Measurements from ENCODE around the gene MTCL1. TPM values are rescaled to one million over a fixed set of nuclear protein-coding genes. Genes with fewer than 3 reads are reported as not detected.

Gene MTCL1
- total RNA-seq, 1 donor from 2014 or later: 50.5 TPM

DNA sequence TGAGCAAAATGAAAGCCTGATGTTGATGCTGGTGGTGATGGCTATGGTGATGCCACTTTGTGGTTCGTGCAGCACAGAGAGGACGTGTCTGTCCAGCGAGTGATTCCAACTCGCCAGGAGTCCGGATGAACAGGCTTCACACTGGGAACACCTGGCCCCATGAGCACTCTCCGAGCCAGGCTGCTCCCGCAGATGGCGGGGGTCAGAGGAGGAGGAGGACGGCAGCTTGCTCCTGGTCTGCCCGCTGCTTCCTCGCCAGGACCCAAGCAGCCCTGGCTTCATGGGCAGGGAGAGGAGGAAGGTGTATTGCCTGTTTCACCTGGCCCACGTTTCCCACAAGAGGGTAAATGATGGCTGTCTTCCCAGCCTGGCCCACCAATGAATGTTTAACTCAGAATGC, 121.6 kb downstream of the MTCL1 start:
- DNase-seq (ENCODE audit: low read depth): no peak
- no peak overlapping the region for H3K4me3 ChIP-seq (ENCODE audit: low read depth, low read length)
- no peak for TF ChIP-seq CTCF (IDR thresholded peaks at IDR 0.05; ENCODE audit: insufficient read depth, low read length, poor library complexity, severe bottlenecking)
- no peaks in the 10 kb centered on the region for H3K27me3 ChIP-seq (ENCODE audit: control insufficient read depth, insufficient read depth, low read length)
- H3K36me3 ChIP-seq (ENCODE audit: control insufficient read depth, insufficient read depth, low read length): peaks cover 6% of the 10 kb centered on the region

DNA sequence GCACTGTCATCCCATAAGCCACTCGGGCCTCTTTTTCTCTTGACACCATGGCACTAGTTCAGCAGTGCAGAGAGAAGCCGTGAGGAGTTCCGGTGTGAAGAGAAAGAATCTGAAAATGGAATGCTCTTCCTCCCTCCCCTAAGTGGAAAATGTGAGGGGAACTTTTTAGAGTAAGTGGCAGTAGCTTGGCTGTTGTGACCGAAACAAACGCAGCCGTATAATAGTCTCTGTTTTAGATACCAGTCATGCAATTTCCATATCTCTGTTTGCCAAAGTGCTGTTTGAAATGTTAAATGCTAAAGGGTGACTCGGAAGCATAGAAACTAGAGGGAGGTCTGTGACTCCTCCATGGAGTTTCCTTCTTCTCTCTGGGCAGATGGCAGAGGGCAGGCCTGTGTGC, 122.9 kb downstream of the MTCL1 start:
- H3K4me3 ChIP-seq (ENCODE audit: low read depth, low read length): no peak overlapping the region
- no peaks in the 10 kb centered on the region for H3K27me3 ChIP-seq (ENCODE audit: control insufficient read depth, insufficient read depth, low read length)
- DNase-seq (ENCODE audit: low read depth): no peak
- H3K36me3 ChIP-seq (ENCODE audit: control insufficient read depth, insufficient read depth, low read length): peaks cover 6% of the 10 kb centered on the region
- TF ChIP-seq CTCF (IDR thresholded peaks at IDR 0.05; ENCODE audit: insufficient read depth, low read length, poor library complexity, severe bottlenecking): no peak

GRCh38 chr18:8828798-8829197, 123.4 kb downstream of the MTCL1 start:
- no peak for DNase-seq (ENCODE audit: low read depth)
- Histone ChIP-seq H3K27me3 (ENCODE audit: control insufficient read depth, insufficient read depth, low read length) (no peaks in the 10 kb centered on the region), H3K4me3 (ENCODE audit: low read depth, low read length) (no peak overlapping the region), H3K36me3 (ENCODE audit: control insufficient read depth, insufficient read depth, low read length) (peaks cover 6% of the 10 kb centered on the region)
- no peak for TF ChIP-seq CTCF (IDR thresholded peaks at IDR 0.05; ENCODE audit: insufficient read depth, low read length, poor library complexity, severe bottlenecking)

DNA sequence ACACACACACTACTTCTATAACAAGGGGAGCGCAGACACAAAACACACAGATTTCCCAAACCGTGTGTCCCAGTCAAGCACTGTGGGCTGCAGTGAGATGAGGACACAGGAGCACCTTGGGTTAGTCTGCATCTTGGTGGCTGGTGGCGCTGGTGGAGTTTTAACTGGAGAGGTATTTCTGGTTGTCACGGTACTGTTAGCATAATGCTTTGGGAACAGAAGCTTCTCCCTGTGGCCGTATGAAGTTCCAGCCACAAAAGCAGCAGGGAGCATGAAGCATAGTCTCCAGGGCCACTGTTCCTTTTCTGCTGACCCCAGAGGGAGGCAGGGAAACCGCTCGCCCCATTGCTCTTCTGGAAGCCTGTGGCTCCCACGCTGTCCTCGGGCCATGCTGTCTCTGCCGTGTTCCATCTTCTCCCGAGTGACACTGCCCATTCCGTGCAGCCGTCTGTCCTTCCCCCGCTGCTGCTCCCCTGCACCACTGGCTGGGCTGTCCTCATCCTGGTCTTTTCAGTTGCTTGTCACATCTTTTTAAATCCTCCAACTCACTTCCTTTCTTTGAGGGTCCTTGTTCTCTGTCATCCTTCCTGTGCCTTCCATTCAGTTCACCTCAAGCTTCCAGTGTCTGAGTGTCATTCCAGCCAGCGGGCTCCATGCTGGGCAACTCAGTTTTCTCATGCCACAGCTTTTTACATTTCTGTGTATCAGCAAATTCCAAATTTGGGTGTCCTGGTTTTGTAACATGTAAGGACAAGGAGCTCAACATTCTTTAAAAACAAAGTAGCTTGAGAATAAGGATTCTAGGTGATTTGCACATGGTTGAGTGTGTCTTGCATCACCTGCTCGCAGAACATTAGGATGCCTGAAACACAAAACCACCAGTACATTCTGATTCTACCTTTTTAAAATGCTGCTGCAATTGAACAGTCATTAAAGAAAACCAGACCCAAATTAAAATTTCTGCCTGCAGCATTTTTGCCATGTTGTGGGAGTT, 125.0 kb downstream of the MTCL1 start:
- DNase-seq (ENCODE audit: low read depth): no peak
- H3K27me3 ChIP-seq (ENCODE audit: control insufficient read depth, insufficient read depth, low read length): no peaks in the 10 kb centered on the region
- peaks cover 1% of the 10 kb centered on the region for H3K36me3 ChIP-seq (ENCODE audit: control insufficient read depth, insufficient read depth, low read length)
- no peak overlapping the region for H3K4me3 ChIP-seq (ENCODE audit: low read depth, low read length)
- TF ChIP-seq CTCF (IDR thresholded peaks at IDR 0.05; ENCODE audit: insufficient read depth, low read length, poor library complexity, severe bottlenecking): no peak

DNA sequence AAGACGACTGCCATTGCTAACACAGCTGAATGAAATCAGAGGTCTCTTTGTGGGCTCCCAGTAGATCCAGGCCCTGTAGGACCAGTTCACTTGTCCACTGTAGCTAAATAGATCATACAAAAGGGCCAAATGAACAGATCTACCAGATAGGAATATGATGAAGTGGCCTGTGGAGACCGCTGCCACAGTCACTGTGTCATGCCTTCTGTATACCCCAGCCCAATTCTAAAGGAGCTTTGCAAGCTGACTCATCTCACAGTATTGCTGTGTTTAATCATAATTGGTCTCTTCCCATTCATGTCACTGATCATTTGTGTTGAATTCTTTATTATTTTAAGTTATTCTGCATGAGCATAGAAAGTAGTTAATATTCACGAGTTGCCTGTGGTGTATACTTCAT, 125.8 kb downstream of the MTCL1 start:
- no peaks in the 10 kb centered on the region for H3K27me3 ChIP-seq (ENCODE audit: control insufficient read depth, insufficient read depth, low read length)

More for the DNA sequence above, 125.8 kb downstream of the MTCL1 start:
- no peak for TF ChIP-seq CTCF (IDR thresholded peaks at IDR 0.05; ENCODE audit: insufficient read depth, low read length, poor library complexity, severe bottlenecking)
- Histone ChIP-seq H3K36me3 (ENCODE audit: control insufficient read depth, insufficient read depth, low read length) (peaks cover 1% of the 10 kb centered on the region), H3K4me3 (ENCODE audit: low read depth, low read length) (no peak overlapping the region)
- DNase-seq (ENCODE audit: low read depth): no peak
